Left lung (tissue), 10 donors: ENCODE data around the gene PLA2G5. TPM values are rescaled to one million over a fixed set of nuclear protein-coding genes. Genes with fewer than 3 reads are reported as not detected.
"Not testable (repeated sequence)": the region's sequence is repeated elsewhere in the genome, so short reads cannot be mapped to it uniquely, and the experiment has no call there.

Experiments
- ATAC-seq: fragments of 200-7000 bp; cut with Tn5 transposase; one replicate; pipeline ENCODE4 v1.9.1; 2020; ENCODE audit warnings: moderate library complexity
- DNase-seq, 4 donors: peaks; one replicate each; pipeline ENCODE4 v3.0.0-alpha.2; 2013 to 2020
- H3K27ac ChIP-seq, 2 donors: fragments of 200-600 bp; sonication (generic) in 1 of 2; one replicate each; pipeline versions ENCODE4 v1.5.0 to v1.8.0; 2020 to 2021
- H3K27me3 ChIP-seq, 2 donors: fragments of 200-600 bp; sonication (generic) in 1 of 2; one replicate each; pipeline versions ENCODE4 v1.5.0 to v1.8.0; 2020 to 2021
- H3K36me3 ChIP-seq, 2 donors: fragments of 200-600 bp; sonication (generic) in 1 of 2; one replicate each; pipeline versions ENCODE4 v1.5.0 to v1.8.0; 2020 to 2021
- H3K4me1 ChIP-seq, 2 donors: fragments of 200-600 bp; one replicate each; pipeline ENCODE4 v1.8.0; 2021
- H3K4me3 ChIP-seq, 2 donors: fragments of 200-600 bp; sonication (generic) in 1 of 2; one replicate each; pipeline versions ENCODE4 v1.5.0 to v1.8.0; 2020 to 2021; ENCODE audit warnings: mild to moderate bottlenecking in 1 of 2
- H3K9me3 ChIP-seq, 2 donors: fragments of 200-600 bp; sonication (generic) in 1 of 2; one replicate each; pipeline versions ENCODE4 v1.5.0 to v1.8.0; 2020 to 2021
- intact Hi-C, 2 donors: fragments of 100-400 bp; cut with DNase I; formaldehyde crosslinking; loops; one replicate each; pipeline versions ENCODE4 v1.11.2 to v1.14.2; 2022
- polyA plus RNA-seq, 6 donors: library from polyadenylated mRNA; unstranded; fragments of 120-200 nt; gene quantifications; one replicate each; pipeline ENCODE4 v1.2.1, GENCODE V29; 2013; ENCODE audit not compliant: insufficient read length in 6 of 6
- total RNA-seq, 2 donors: library from RNA; stranded (reverse); fragmentation: NEBNext Ultra II Directional; extraction: Animal tissue kit (Norgen Biotek cat#: 25700); gene quantifications; one replicate each; pipeline ENCODE4 v1.2.1, GENCODE V29; 2021
- TF ChIP-seq, protein P1 (sequence below), 2 donors: fragments of 200-600 bp; sonication (generic) in 1 of 2; IDR thresholded peaks; one replicate each; pipeline versions ENCODE4 v1.5.0 to v1.8.0; 2021; ENCODE audit warnings: antibody characterized with exemption in 2 of 2
- donor health status: DM: no; HTN: yes; CAD: no.
- donor health status: DM: no; HTN: no; CAD: no.

PLA2G5 gene
- total and polyA plus RNA-seq, 8 donors, result 0.41 to 5.5 (median 0.92) TPM

DNA sequence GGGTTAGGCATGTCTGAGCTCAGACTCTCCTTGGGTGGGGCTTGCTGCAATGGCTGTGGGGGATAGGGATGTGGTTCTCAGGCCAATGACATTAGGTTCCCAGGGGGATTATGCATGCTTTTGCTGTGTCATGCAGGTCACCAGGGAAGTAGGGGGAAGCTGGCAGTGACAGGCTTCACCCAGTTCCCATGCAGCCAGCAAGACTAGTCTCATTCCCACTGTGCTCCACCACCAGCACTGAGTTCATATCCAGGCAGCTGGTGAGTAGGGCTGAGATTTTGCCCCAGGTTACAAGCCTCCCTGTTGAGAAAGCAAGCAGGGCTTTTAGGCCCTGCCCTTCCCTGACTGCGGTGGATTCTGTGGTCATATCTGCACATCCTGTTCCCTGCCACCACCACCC lies 32.1 kb upstream of the PLA2G5 start:
- Histone ChIP-seq H3K36me3 (no peaks in the 10 kb centered on the region), H3K9me3 (peaks cover 0 to 18% of the 10 kb centered on the region in 2 donors), H3K4me3 (no peak overlapping the region), H3K4me1 (no peaks in the 10 kb centered on the region), H3K27me3 (no peaks in the 10 kb centered on the region), H3K27ac (no peak overlapping the region)
- DNase-seq, result no peak
- ATAC-seq, result no peak
- intact Hi-C loops, result no loop called here
- TF ChIP-seq, protein P1, sequence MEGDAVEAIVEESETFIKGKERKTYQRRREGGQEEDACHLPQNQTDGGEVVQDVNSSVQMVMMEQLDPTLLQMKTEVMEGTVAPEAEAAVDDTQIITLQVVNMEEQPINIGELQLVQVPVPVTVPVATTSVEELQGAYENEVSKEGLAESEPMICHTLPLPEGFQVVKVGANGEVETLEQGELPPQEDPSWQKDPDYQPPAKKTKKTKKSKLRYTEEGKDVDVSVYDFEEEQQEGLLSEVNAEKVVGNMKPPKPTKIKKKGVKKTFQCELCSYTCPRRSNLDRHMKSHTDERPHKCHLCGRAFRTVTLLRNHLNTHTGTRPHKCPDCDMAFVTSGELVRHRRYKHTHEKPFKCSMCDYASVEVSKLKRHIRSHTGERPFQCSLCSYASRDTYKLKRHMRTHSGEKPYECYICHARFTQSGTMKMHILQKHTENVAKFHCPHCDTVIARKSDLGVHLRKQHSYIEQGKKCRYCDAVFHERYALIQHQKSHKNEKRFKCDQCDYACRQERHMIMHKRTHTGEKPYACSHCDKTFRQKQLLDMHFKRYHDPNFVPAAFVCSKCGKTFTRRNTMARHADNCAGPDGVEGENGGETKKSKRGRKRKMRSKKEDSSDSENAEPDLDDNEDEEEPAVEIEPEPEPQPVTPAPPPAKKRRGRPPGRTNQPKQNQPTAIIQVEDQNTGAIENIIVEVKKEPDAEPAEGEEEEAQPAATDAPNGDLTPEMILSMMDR (IDR thresholded peaks at IDR 0.05), result no peak

DNA sequence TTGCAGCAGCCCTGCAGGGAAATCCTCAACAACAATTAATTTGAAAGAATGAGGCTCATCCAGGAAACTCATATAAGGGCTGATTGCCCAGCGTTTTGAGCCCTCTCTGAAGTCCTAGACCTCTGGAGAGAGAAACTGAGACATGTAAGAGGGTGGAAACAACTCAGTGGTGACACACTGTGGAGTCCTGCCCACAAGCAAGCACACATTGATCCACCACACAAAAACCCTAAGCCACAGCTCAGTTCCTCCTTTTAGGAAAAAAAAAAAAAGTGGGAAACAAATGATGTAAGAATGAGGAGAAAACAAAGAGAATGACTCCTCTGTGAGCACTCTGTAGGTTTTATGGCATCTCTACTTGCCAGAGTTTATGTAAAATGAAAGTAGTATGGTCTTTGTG lies 22.9 kb upstream of the PLA2G5 start:
- Histone ChIP-seq H3K27me3 (peaks cover 0 to 4% of the 10 kb centered on the region in 2 donors), H3K27ac (no peak overlapping the region), H3K36me3 (no peaks in the 10 kb centered on the region), H3K4me1 (no peaks in the 10 kb centered on the region), H3K9me3 (peaks cover 0 to 21% of the 10 kb centered on the region in 2 donors), H3K4me3 (no peak overlapping the region)
- TF ChIP-seq, protein P1 (IDR thresholded peaks at IDR 0.05), result no peak
- intact Hi-C loops, result no loop called here
- DNase-seq, result no peak
- ATAC-seq, result no peak

DNA sequence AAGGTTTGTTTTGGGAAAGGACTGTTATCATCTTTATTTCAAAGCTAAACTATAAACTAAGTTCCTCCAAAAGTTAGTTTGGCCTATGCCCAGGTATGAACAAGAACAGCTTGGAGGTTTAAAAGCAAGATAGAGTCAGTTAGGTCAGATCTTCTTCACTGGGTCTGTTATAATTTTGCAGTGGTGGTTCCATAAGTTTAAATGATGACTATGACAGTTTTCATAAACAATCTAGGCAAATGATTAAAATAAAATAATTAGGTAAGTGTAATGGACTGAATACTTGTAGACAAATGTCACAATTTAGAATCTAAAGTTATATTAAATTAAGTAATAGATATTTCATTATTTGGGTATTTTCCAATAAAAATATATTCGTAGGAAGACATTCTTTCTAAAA lies 21.4 kb upstream of the PLA2G5 start:
- peaks cover 0 to 21% of the 10 kb centered on the region in 2 donors for H3K9me3 ChIP-seq
- no peak overlapping the region for H3K27ac ChIP-seq
- ATAC-seq (no peak), DNase-seq (no peak)
- TF ChIP-seq, protein P1 (IDR thresholded peaks at IDR 0.05), result no peak
- H3K4me3 ChIP-seq, result no peak overlapping the region
- no peaks in the 10 kb centered on the region for H3K36me3 ChIP-seq
- no peaks in the 10 kb centered on the region for H3K4me1 ChIP-seq
- intact Hi-C loops, result no loop called here
- peaks cover 0 to 4% of the 10 kb centered on the region in 2 donors for H3K27me3 ChIP-seq

DNA sequence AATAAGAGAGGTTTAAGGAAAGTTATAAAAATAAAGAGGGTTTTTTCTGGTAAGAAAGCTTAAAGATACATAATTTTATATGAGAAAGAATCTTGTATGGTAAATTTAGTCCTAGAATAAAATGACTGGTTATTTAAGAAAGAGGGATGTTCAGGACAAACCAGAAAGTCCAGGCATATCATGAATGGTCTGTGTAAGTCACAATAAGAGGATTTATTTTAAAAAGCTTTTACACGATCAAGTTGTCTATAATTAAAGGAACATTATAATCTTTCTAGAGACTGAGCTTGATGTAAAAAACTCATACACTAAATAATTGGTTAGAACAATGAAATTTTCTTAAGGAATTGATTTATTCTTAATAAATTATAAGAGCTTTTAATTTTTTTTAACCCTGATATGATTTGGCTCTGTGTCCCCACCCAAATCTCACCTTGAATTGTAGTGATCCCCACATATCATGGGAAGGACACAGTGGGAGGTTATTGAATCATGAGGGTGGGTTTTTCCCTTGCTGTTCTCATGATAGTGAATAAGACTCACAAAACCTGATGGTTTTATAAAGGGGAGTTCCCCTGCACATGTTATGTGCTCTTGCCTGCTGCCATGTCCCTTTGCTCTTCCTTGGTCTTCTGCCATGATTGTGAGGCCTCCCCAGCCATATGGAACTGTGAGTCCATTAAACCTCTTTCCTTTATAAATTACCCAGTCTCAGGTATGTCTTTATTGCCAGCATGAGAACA lies 20.8 kb upstream of the PLA2G5 start:
- intact Hi-C loops, H3K4me1 ChIP-seq, H3K27me3 ChIP-seq, H3K4me3 ChIP-seq, ATAC-seq, H3K27ac ChIP-seq, H3K36me3 ChIP-seq, DNase-seq: not testable (repeated sequence)
- H3K9me3 ChIP-seq, result peaks cover 0 to 21% of the 10 kb centered on the region in 2 donors

DNA sequence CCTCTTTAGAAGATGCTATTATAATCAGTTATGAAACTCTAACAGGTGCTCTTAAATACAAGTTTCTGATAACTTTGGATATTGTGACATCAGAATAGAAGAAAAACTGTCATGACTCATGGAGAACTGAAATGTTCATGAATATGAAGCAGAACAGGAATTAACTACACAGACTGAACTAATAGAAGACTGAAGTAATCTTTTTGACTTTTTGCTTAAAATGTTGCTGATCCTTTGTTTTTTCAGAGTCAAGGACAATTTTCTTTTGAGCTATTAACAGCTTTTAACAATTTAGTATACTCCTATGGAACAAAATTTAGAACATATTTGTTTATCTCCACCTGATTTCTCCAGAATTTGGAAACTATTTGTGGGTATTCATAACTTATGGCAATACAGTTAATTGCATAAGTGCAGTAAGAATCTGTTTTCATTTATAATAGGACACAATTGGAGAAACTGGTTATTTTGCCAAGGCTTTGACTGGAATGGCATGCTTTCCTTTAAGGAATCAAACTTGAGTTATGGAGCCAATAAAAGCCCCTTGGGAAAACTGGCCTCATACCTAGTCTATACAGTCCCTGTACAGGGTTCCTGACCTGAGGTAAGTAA lies 18.7 kb upstream of the PLA2G5 start:
- no peak for DNase-seq

More for the DNA sequence above, 18.7 kb upstream of the PLA2G5 start:
- no peaks in the 10 kb centered on the region for H3K36me3 ChIP-seq
- no peak for ATAC-seq
- no peaks in the 10 kb centered on the region for H3K4me1 ChIP-seq
- H3K9me3 ChIP-seq, result peaks cover 0 to 21% of the 10 kb centered on the region in 2 donors
- TF ChIP-seq, protein P1 (IDR thresholded peaks at IDR 0.05), result no peak
- no peak overlapping the region for H3K27ac ChIP-seq
- H3K4me3 ChIP-seq, result no peak overlapping the region
- peaks cover 0 to 6% of the 10 kb centered on the region in 2 donors for H3K27me3 ChIP-seq
- intact Hi-C loops, result no loop called here
